GM19240 (cell line): Measurements from ENCODE around the gene SEZ6L.
"Not testable (repeated sequence)": the region's sequence is repeated elsewhere in the genome, so short reads cannot be mapped to it uniquely, and the experiment has no call there.

Experiments
- DNase-seq: peaks from one replicate; pipeline ENCODE4 v3.0.0; 2011; ENCODE audit warnings: low spot score; ENCODE audit not compliant: insufficient read length

SEZ6L gene

DNA sequence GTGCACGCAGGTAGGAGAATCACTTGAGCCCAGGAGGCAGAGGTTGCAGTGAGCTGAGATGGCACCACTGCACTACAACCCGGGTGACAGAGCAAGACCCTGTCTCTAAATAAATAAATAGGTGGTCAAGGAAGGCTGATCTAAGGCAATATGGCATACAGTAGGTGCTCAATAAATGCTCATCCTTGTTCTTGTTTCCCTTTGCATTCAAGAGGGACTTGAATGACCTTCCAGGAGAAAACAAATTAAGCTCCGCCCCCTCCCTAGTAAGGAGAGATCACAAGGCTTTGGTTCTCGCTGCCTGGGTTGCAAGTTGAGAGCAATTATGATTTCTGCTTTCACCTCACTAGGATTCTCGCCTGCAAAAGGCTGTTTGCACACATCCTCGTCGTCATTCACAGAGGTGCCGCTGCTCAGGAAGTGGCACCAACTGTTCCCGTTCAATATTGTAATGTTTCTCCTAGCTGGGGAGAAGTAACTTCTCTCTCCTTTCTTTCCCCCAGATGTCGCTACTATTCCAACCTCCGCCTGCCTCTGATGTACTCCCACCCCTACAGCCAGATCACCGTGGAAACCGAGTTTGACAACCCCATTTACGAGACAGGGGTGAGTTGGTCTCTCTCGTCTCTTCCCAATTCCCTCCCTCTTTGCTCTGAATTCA, 208.0 kb downstream of the SEZ6L start:
- no peak for DNase-seq

DNA sequence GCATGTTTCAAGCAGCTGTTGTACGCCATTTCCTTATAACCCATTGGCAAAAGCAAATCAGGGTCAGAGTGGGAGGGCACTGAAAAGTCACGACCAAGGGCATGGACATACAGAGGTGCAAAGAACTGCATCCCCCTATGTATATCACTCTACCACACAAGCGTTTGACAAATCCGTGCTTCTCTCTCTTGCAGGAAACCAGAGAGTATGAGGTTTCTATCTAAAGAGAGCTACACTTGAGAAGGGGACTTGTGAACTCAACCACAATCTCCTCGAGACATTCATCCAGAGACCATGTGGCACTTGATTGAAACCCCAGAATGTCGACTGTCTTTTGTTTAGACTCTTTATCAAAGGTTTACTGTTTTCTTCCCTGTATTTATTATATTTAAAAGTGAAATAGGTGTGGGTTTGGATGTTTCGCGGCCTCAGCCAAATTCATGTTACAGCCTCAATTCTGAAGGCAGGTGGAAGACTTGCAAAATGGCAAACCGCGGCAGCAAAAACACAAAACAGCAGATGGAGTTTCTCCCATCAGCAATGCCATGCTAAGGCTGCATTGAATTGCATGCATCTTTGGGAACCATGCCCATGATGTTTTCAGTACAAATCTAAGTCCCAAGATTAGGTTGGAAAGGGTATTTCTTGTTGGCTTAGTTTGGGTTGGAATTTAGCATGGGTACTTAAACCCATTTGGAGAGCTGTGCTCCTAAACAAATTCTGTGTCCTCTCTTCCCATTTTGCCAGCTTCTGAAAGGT, 211.0 kb downstream of the SEZ6L start:
- no peak for DNase-seq

DNA sequence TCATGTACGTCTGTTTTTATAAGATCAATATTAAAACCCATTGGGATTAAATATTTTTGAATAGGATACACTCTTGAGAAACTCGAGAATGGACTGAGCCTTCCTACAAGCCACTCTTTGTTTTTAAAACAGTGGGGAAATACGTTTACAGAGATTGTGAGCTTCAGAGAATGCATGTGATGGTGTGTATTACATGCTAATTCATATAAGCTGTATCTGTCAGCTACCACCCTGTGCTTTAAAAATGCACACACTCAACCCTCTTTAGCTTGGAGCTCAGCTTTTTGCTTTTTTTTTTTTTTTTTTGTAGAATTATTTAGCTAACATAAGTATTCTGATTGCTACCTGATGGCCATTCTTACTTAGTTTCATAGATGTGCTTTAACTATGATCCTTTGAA, 213.5 kb downstream of the SEZ6L start:
- no peak for DNase-seq

DNA sequence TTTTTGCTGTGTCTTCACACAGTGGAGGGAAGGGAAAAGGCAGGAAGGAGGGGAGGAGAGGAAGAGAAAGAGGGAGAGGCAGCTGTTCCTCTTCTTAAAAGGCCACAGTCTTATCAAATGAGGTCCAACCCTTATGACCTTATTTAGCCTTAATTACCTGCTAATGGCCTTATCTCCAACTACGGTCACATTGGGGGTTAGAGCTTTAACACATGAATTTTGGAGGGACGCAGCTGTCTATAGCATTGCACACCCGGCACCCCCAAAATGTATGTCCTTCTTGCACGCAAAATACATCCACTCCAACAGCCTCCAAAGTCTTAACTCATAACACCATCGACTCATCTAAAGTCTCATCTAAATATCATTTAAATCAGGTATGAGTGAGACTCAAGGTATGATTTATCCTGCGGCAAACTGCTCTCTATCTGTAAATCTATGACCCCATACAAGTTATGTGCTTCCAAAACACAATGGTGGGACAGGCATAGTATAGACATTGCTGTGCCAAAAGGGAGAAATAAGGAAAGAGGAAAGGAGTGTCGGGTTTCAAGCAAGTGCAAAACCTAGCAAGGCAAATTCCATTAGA, 214.8 kb downstream of the SEZ6L start:
- no peak for DNase-seq

DNA sequence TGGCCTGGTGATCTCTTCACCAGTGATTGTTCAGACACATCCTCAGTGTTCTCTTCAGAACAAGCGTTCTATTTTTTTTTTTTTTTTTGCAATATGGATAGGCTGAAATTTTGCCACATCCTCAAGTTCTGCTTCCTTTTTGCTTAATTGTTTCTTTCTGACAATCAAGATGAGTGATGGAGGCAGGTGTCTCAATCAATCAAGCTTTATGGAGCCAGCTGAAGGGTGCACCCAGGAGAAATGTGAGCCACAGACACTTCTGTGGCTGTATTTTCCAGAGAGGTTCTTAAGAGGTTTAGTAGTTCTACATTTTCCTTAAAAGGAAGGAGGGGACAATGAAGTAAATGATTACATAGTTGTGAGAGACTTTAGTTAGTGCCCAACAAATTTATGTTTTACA, 215.9 kb downstream of the SEZ6L start:
- no peak for DNase-seq

DNA sequence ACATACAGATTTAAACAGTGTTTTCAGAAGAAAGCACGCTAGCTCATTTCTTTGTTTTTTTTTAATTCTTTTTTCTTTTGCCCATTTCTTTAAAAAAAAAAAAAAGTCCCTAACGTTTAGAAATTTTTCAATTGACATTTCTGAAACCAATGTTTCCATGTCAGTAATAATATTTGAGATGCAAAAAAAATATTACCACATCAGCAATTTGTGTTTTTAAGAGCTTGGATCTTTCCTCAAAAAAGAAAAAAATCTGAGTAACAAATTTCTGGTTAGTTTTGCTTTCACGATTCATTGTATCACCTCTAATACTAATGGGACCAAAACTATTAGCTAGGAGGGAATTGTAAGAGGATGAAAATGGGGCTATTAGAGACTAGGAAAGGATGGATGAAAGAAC, 219.9 kb downstream of the SEZ6L start:
- DNase-seq: no peak

DNA sequence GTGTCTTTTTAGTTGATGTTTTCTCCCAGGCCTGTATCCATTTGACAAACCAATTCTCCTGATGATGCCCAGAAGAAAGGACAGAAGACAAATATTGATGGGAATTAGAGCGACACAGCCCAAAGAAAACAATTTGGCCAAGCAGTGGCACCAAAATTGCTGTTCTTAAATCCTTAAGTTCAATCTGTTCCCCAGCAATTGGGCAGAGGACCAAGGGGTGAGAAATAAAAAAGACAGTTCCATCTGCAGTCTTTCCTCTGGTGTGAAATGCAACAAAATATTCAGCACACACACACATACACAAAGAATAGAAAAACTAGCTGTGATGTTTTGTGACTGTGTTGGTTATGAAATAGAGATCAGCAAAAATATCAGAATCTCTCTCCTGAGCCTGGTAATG, 221.8 kb downstream of the SEZ6L start:
- no peak for DNase-seq

DNA sequence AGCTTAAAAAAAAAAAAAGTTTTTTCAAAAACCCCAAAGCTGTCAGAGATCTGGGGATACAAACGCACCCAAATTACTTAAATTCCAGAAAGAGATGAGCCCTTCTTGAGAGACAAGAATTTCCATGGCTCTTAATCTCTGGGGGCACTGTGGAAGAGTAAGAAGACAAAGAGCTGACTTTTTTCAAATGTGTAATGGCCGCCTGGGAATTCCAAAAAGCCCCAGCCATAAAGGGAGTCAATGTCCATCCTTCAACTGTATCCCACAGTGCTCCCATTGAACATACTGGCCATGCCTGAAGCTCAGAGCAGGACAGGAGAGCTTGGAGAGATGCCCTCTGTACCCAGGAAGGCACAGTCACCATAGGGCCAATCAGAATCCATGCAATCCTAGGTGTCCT, 222.4 kb downstream of the SEZ6L start:
- DNase-seq: no peak

DNA sequence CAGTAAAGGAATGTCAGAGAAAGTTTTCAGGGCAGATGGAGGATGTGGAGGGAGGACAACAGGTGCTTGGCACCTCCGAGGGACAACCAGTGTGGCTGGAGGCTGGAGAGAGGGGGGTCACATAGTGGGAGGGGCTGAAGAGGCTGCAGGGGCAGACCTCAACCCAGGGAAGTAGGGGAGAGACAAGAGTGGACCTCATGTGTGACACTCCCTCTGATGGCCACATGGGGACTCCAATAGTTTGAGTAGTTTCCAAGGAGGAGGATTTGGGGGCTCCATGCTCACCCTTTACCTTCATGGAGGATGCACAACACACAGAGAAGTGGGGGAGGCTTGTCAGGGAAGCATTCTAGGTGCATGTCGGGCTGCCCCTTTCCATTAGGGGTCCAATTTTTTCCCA, 224.7 kb downstream of the SEZ6L start:
- DNase-seq: no peak

DNA sequence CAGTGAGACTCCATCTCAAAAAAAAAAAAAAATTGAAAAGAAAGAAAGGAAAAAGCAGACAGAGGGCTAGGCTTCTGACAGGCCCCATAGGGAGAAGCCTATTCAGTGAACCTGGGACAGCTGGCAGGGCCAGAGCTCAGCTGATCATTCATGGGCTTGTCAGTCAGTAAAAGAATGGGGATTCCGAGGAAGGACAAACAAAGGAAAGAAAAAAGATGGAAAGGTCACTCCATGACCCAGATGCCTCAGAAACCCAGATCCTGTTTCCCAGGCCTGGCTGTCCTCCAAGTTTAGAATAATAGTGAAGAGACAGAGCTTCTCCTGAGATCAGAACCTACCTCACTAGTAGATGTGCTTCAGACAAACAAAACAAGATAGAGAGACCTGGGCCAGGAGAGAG, 225.5 kb downstream of the SEZ6L start:
- DNase-seq: no peak

DNA sequence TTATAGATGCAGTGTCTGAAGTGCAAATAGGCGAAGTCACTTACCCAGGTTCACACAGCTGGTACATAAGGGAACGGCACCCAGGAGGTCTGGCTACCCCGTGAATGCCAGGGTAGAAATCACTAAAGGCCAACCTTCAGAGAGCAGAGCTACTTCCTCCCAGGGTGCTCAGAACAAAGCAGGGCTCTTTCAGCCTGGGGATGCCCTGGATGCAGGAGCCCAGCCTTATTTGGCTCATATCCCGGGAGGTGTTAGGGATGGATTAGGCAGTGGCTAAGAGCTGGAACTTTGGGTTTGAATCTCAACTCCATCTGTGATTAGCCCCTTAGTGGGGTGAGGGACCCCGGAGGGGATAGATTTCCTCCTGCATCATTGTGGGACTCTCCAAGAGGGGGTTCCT, 226.7 kb downstream of the SEZ6L start:
- no peak for DNase-seq

DNA sequence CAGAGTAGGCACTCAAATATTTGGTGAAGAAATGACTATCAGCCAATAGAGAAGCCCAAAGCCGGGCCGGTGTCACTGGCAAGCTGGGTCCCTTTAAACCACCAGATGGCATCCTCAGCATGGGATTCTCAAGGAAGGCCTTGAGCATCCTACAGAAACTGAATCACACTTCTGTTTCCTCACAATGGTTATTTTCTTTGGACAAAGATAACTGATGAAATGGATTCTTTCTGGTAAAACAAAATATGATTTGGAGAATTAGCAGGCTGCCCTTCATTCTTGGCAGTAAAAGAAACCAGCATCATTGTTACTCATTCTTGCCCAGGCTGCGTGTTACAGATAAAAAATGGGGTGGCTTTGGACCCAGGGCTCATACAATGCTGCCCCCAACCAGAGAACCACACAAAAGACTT, 229.5 kb downstream of the SEZ6L start:
- DNase-seq: peak; percentile 64

DNA sequence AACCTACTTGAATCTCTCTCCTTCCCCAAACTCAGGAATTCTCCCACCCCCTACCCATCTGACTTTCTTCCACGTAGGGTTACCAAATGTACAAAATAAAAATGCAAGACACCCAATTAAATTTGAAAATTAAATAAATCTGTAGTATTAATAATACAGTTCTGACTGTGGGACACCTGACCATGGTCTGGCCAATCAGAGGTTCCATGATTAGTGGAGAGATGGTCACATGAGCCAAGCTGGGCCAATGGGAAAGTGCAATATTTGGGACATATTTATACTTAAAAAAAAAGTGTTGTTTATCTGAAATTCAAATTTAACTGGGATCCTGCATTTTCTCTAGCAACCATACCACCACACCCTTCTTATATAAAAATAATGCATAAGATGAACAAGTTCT, 230.0 kb downstream of the SEZ6L start:
- DNase-seq: no peak

DNA sequence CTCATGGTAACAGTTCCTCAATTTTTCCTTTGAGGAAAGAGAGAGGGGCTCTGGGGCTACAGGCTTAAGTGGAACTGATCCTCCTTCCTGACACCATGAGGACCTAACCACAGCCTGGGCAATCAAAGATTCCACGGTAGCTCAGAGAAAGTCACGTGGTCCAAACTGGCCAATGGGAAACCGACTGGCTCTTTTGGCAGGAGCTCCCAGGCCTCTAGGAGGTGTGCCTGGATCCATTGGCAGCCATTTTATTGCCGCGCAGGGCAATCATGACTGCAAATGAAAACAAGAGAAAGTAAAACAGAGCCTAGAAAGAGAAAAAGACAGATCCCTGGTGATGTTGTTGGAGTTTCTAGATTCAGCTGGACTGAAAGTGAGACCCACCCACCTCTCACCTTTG, 232.5 kb downstream of the SEZ6L start:
- no peak for DNase-seq

DNA sequence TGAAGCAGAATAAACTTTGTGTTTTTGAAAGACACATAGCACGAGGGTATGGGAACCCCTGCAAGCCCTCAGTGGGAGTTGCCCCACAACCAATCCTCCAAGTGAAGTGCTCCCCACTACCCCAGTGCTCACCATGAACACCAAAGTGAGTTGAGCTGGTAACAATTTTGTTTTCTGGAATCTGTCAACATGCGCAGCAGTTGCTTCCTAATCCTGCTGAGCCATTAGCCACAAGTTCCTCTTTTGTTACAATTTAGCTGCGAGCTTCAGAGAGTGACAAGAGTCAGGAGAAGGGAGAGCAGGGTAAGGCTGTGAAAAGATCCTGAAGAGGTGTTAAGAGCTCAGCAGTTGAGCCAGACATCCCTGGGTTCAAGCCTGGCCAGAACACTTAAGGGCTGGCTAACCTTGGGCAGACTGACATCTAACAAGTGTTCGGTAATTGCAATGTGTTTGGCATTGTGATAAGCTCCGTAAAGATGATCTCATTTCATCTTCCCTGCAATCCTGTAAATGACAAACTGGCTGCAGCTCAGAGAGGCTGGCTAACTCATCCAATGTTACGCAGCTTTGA, 235.7 kb downstream of the SEZ6L start:
- no peak for DNase-seq

DNA sequence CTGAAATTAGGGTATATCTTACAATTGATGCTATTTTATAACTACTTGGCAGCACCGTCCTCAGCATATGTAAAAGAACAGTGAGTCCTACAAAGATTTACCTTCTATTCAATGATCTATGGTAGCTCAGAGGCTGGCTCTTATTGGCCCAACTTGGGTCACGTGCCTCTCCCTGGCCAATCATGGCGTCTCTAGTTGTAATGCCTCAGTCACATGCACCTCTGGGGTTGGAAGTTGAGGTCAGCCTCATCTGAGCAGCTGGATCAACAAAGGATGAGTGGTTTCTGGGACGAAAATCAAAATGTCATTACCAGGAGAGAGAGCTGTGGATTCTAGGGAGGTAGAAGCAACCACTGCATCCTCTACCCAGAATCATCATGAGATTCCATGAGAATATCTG, 236.9 kb downstream of the SEZ6L start:
- no peak for DNase-seq

DNA sequence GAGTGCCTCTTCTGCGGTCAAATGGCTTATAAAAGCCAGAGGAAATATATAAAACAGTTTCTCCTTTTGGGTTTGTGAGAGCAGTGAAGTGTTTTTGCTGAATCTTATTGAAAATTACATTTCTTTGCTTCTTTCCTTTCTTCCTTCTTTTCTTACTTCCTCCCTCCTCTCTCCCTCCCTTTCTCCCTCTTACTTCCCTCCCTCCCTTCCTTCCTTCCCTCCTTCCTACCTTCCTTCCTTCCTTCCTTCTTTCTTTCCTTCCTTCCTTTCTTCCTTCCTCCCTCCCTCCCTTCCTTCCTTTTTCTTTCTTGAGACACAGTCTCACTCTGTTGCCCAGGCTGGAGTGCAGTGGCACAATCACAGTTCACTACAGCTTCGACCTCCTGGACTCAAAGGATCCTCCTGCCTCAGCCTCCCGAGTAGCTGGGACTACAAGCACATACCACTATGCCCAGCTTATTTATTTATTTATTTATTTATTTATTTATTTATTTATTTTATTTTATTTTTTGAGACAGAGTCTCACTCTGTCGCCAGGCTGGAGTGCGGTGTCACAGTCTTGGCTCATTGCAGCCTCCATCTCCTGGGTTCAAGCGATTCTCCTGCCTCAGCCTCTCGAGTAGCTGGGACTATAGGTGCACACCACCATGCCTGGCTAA, 239.4 kb downstream of the SEZ6L start:
- not testable (repeated sequence) for DNase-seq

DNA sequence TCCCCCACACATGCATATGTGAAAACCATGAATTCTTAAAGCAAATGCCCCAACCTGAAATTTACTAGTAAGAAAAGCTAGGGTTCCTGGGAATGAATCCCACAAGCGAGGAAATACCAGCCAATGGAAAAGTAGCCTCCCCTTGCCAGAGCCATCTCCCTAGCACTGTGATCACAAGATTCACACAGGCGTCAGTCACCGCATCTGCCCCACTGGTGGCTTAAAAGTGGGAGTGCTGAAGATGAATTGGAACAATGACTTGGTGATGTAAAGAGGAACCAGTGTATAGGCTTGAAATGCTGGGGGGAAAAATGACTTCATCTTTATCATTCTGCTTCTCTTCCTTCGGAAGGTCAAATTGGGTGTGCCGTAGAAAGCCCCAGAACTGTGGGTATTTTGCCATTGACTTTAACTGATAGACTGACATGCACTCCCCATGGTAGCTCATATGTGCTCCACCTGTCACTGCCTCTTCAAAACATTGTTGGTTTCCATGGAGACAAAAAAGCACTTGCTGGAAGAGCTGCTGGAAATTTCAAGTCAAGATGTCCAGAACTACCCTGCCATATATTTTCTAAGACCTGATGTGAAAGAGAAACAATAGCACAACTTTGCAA, 240.6 kb downstream of the SEZ6L start:
- DNase-seq: no peak

DNA sequence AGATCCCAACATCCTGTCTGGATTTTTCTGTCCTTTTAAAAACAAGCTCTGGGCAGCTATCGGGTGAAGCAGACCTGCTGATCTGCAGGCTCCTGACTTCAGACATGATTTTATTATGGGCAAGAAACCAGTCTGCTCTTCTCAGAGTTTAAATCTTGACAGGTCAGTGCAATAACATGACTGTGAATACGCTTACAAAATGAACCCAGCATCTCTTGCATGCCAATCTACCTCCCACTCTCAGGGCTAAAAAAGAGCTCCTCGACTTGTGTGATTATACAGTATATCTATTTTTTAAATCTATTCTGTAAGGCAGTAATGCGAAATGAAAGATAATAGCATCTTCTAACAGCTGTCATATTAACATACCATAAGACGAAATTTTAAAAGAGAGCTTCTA, 241.1 kb downstream of the SEZ6L start:
- DNase-seq: no peak

DNA sequence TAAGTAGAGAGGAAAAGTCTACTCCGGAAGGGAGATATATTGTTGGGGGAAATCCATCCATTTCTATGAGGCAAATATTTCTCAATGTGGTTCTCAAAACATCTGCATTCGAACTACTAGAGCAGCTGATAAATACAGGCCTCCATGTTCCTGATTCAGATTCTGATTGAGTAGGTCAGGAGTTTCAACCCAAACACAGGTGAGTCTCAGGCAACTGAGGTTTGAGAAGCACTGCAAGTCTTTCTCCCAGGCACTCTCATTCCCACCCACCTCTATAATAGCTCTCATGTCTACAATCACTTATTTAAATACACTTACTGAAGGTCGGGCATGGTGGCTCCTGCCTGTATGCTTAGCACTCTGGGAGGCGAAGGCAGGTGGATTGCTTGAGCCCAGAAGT, 245.1 kb downstream of the SEZ6L start:
- no peak for DNase-seq

DNA sequence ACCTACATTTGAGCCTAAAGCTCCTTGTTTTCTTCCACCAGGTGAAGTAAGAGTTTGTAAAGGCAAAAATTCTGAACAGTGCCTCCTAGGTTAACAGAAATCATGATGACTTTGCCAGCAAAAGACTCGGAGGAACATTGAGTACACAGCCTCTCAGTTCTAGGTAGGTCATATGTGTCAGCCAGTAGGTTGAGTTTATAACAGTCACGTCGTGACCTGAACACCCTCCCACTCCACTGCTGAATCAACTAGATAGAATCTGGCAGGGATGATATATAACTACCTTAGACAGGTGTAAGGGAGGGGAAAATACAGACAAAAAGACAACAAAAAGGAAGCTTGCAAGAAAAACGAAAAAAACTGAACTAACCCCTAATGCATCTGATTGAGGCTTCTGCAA, 247.0 kb downstream of the SEZ6L start:
- DNase-seq: no peak
